Activated gamma-delta T cell (primary cell): ENCODE measurements around the gene KIF6.
"Not testable (repeated sequence)": the region's sequence is repeated elsewhere in the genome, so short reads cannot be mapped to it uniquely, and the experiment has no call there.

Source experiments
- DNase-seq: peaks from one replicate; lab custom pipeline; 2025; lab: John Stamatoyannopoulos, UW
- total RNA-seq, 2 donors: gene quantifications; one replicate each; lab custom pipeline; 2026; lab: John Stamatoyannopoulos, UW

KIF6 gene
- total RNA-seq = 0.09 to 0.15 reads per million in 2 donors

DNA sequence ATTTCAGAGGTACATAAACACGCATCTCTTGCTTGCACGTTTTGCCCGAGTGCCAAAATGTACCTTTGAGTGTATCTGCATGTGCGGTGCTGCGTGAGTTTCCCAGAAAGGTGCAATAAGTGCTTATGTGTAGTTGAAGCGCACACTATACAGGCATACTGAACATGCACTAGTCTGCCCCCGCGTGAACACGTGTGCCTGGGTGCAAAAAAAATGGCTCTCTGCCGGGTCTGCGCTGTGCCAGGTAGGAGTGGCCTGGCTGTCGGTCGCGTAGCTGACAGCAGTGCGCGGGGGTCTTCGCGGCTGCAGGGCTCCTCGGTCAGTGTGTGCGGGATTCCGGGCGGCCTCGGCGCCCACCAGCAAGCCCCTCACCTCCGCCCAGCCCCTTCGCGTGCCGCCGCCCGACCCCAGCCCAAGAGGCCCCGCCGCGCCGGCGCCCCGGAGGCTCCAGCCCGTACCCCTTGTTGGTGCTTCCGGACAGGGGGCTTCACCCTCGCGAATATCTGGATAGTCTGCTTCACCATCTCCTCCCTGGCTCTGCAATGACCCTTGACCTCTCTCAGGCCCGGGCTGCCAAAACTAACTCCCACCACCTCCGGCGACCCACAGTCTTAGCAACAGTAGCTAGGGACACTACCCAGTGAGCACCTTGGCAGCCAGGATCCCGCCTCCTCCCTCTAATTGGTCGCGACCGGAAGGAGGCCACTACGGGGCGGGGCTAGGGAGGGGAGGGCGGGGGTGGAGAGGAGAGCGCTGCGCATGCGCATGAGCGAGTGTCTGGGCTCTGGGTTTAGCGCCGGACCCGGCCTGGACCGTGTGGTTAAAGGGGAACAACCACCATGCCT is at the start of gene KIF6:
TSS of gene KIF6 (minus strand) at position 622 of the 845 bp plus-strand sequence. CDS start at position 524, 98 bp downstream.
- peak; percentile 21 for DNase-seq

DNA sequence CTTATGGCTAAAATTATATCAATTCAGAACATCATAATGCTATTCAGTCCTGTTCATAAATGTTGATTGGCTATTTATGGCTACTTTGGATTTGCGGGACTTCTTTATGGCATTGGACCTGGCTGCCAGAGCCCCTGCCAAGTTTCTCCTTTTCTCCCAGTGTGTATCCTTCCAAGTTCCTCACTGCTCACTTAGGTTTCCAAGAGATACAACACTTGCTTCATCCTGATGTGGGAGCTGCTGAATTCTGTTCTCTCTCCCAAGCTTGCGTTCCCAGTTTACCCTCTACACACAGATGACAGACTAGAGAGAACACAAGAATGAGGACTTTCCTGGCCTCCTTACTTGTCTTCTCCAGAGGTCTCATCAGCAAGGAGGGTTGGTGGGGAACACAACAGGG is 48.6 kb upstream of the KIF6 start:
- no peak for DNase-seq

- DNase-seq = no peak
These were observed 47.5 kb upstream of the KIF6 start for GRCh38 chr6:39772559-39773273.

DNA sequence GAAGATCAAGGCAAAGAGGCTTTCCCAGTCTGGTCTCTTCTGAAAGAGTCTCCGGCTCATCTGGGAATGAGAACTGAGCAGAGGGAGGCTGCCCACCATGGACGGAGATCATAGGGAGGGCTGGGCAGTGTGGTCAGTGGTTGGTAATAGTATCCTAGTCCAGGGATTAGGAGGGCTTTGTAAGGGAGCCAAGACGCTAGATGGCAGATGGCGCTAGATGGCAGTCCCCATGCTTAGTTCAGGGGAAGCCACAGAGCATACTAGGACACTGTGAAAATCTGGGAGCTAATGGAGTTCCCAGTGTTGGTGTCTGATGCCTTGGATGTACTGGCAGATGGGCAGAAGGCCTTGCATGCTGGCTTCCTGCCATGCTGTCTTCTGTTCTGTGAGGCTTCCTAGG is 45.2 kb upstream of the KIF6 start:
- no peak for DNase-seq

GRCh38 chr6:39769012-39769411 is 43.8 kb upstream of the KIF6 start:
- no peak for DNase-seq

GRCh38 chr6:39765508-39766065 is 40.4 kb upstream of the KIF6 start:
- no peak for DNase-seq

DNA sequence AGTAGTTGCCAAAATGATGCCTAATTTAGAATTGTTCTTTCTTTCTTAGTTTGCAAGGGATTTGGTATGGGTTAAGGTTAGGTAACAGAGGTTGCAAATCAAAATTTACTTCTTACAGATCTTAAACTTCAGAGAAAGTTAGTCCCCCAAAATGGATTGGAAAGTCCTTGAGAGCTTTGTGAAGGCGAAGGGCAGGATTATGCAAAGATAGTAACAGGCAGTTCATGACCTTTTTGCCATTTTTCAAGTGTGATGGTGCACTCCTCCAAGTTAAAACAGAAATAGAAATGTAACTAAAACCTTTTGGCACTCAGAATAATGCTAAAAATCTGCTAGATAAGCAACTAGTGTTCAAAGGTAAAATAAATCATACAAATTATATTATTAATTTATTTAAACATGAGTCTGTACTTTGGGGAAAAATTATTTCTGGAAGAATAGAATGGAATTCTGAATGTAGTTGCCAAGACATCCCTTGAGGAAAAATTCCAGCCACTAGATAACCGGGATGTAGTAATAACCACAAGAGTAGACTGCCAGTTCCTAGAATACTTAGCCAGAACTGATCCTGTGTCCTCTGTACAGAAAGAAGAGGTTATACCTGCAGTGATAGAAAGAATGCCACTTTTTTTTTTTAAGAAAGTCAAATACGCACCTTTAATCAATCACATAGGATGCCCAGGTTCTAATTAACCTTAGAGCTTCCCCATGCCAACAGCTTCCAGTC is 35.2 kb upstream of the KIF6 start:
- no peak for DNase-seq

GRCh38 chr6:39758905-39759605 is 33.8 kb upstream of the KIF6 start:
- no peak for DNase-seq

DNA sequence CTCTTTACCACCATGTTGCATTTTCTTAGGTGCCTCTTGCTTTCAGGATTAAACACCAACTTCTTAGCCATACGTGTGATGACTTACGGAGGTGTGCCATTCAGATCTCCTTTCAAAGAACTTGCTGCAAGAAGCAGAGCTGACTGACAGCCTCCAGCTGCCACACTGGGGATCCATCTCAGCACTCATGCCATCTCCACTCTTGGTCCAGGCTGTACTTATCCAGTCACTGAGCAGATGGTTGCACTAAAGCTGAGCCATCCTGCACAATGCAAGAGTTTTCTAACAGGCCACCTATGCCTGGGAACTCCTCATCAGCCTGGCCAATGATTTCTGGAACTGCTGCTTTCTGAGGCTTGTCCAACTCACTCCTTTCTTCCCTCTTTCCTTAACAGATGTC is 31.4 kb upstream of the KIF6 start:
- DNase-seq = no peak

DNA sequence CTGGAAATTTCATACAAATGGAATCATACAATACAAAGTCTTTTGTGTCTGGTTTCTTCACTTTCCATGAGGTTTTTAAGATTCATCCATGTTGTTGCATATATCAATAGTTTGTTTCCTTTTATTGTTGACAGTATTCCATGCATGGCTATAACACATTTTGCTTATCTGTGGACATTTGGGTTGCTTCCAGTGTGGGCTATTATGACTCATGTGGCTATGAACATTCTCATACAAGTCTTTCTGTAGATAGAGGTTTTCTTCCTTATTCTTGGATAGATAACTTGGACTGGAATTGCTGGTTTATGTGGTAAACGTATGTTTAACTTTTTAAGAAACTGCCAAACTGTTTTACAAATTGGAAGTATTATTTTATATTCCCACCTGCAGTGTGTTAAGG is 30.0 kb upstream of the KIF6 start:
- no peak for DNase-seq

GRCh38 chr6:39754514-39755115 is 29.4 kb upstream of the KIF6 start:
- no peak for DNase-seq

GRCh38 chr6:39753725-39754045 is 28.5 kb upstream of the KIF6 start:
- no peak for DNase-seq

GRCh38 chr6:39752835-39753724 is 27.9 kb upstream of the KIF6 start:
- no peak for DNase-seq

DNA sequence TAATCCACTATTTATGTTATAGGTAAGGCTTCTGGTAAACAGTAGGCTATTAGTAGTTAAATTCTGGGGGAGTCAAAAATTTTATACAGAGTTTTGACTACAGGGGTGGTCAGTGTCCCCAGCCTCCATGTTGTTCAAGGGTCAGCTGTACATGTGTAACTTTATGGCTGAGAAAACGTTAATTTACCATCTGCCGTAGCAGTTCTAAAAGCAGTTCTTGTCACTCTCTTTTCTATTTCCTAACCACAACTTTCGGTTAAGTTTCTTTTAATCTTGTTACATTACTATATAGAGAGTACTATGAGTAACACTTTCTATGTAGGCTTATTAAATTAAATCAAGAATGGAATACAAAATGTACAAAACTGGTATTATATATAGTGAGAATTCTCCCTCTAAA is 21.6 kb upstream of the KIF6 start:
- DNase-seq = no peak

- no peak for DNase-seq
These were observed 8.5 kb upstream of the KIF6 start for GRCh38 chr6:39733704-39734103.

- no peak for DNase-seq
These were observed 6.4 kb upstream of the KIF6 start for GRCh38 chr6:39731565-39731964.

DNA sequence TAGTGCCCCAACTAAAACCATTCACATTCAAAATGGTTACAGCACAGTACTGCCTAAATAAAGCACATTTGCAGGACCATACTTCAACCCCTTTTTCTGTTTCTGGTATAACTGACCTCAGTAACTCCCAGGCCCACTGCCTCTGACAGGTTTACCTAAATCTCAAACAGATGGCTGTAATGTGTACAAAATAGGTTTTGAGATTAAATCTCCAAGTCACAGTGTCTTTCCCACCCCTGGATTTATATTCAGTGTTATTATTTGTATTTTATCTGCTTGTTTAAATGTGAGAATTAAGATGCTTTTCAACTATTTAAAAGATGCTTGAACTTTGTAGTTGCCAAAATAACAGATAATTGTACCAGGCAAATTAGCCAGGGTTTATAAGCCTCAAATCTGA is 4.7 kb upstream of the KIF6 start:
- DNase-seq = no peak

DNA sequence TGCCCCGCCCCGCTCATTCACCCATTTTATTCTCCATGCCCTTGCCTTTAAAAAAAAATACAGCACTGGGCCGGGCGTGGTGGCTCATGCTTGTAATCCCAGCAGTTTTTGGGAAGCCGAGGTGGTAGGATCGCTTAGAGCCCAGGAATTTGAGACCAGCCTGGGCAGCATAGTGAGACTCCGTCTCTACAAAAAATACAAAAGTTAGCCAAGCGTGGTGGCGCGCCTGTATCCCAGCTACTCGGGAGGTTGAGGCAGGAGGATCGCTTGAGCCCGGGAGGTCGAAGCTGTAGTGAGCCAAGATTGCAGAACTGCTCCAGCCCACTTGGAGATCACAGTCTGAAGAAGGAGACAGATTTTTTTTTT is 407 bp upstream of the KIF6 start:
- DNase-seq = no peak

GRCh38 chr6:39723350-39723749 is 1.9 kb downstream of the KIF6 start:
- DNase-seq = not testable (repeated sequence)

- DNase-seq = no peak
These were observed 10.4 kb downstream of the KIF6 start for GRCh38 chr6:39714802-39715201.
